Muscle of leg (tissue), 11 donors: ENCODE results near the gene ITM2C. TPM values are rescaled to one million over a fixed set of nuclear protein-coding genes. Genes with fewer than 3 reads are reported as not detected.

ENCODE experiments used
- DNase-seq: peaks from one replicate; pipeline ENCODE4 v3.0.0; 2013
- H3K27ac ChIP-seq: one replicate; pipeline ENCODE4 v1.5.1; 2013; ENCODE audit warnings: mild to moderate bottlenecking, low read length, control low read depth
- H3K27me3 ChIP-seq: one replicate; pipeline ENCODE4 v1.6.1; 2013; ENCODE audit warnings: low read length; ENCODE audit not compliant: control insufficient read depth, insufficient read depth
- H3K36me3 ChIP-seq: one replicate; pipeline ENCODE4 v1.6.1; 2013; ENCODE audit warnings: low read length; ENCODE audit not compliant: control insufficient read depth, insufficient read depth
- H3K4me1 ChIP-seq: one replicate; pipeline ENCODE4 v1.6.1; 2013; ENCODE audit warnings: low read length; ENCODE audit not compliant: control insufficient read depth, insufficient read depth
- H3K4me3 ChIP-seq: one replicate; pipeline ENCODE4 v1.5.1; 2013; ENCODE audit warnings: low read length, control low read depth
- H3K9me3 ChIP-seq: replicated peaks from 2 replicates; pipeline ENCODE4 v1.6.1; 2013; ENCODE audit warnings: low read depth, low read length; ENCODE audit not compliant: control insufficient read depth
- WGBS: methylation state at CpG from one replicate; pipeline ENCODE4 v1.1.5; 2013; ENCODE audit warnings: missing lambda C conversion rate; ENCODE audit not compliant: insufficient coverage; 5-methylcytosine and 5-hydroxymethylcytosine counted together
- polyA plus RNA-seq, 8 donors: library from polyadenylated mRNA; unstranded; fragments of 120-200 nt; gene quantifications; one replicate each; pipeline versions ENCODE4 v1.2.1 to v1.2.3, GENCODE V29; 2013; ENCODE audit warnings: inconsistent platforms in 1 of 8, low replicate concordance in 1 of 8; ENCODE audit not compliant: insufficient read length in 8 of 8, insufficient read depth in 1 of 8
- total RNA-seq: library from RNA; stranded (reverse); fragments of 120-200 nt; gene quantifications from one replicate; pipeline ENCODE4 v1.2.4, GENCODE V29; 2013

Gene ITM2C
- total and polyA plus RNA-seq, 9 donors = 101 to 327 (median 217) TPM

DNA sequence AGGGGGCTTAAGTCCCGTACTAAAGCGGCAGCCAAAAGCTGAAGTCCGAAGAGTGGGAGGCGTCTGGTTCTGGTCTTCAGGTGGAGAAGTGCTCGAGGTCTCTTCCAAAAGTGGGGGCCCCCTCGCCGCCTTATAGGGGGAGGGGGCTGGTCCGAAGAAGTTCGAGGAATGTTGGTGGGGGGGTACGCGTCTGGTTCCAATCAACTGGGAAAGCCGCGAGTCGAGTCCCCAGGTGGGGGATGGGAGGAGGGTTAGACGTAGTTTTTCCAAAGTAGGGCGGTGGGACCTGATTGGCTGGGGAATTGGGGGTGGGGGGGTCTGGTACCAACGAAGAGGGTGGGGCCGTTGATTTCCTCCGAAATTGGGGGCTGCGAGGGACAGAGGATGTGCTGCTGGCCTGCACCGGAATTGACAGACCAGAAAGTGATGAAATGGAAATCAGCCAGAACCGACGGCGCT lies 594 bp downstream of the ITM2C start:
- Histone ChIP-seq H3K27me3 (peaks cover 20% of the 10 kb centered on the region), H3K4me1 (peaks cover 54% of the 10 kb centered on the region), H3K36me3 (no peaks in the 10 kb centered on the region), H3K9me3 (no peaks in the 10 kb centered on the region), H3K4me3 (peak overlapping the region; percentile 76), H3K27ac (peak overlapping the region; percentile 54)
- WGBS = 0% methylated on average over 24 of the region's 24 CpGs
- DNase-seq = peak; percentile 73

DNA sequence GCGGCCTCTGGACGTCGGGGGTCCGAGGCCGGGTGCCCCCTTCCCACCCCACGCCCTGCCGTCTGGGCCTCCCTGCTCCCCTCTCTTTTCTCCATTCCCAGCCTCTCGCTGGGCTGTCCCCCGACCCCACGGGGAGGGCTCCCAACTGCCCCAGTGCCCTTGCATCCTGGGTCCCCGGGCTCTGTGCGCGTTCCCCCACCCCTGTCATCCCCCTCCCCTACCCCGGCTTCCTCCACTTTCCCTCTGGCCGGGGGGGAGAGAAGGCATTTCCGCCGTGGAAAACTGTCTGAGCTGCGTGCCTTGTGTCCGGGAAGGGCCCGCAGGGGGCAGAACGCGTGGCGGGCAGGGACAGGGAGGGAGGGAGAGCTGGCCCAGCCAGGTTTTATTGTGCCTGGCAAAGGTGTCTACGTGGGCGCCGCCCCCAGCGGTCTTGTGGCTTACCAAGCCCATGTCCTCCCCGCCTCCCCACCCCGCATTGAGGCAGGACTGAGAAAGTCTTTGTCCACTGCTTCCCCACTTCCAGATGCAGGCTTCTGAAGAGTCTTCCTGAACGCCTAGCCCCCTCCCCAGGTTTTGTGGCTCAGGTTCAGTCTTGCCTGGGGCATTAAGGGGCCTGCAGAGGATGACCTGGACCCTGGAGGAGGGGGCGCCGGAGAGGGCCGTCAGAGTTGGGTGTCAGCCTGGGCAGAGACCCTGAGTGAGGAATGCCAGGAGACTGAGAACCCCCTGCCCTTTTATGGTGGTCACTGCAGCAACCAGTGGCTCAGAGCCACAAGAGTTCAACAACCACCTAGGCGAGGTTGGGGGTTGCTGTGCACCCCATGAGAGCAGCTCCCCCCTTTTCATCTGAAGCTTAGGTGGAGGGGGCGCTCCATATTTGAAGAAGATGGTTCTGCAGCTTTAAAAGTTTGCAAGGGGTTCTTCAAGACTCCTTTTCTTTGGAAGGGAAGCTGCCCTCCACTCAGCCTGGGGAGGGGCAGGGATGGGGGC lies 1.3 kb downstream of the ITM2C start:
- 8% methylated on average over 23 of the region's 35 CpGs for WGBS
- no peaks in the 10 kb centered on the region for H3K9me3 ChIP-seq
- DNase-seq = peak; percentile 71
- H3K36me3 ChIP-seq = no peaks in the 10 kb centered on the region
- peak overlapping the region; percentile 54 for H3K27ac ChIP-seq
- H3K4me1 ChIP-seq = peaks cover 61% of the 10 kb centered on the region
- peak overlapping the region; percentile 76 for H3K4me3 ChIP-seq
- H3K27me3 ChIP-seq = peaks cover 20% of the 10 kb centered on the region

GRCh38 chr2:230866756-230867523 lies 2.2 kb downstream of the ITM2C start:
- H3K36me3 ChIP-seq = no peaks in the 10 kb centered on the region
- H3K27ac ChIP-seq = peak overlapping the region; percentile 54
- H3K4me3 ChIP-seq = no peak overlapping the region
- peaks cover 19% of the 10 kb centered on the region for H3K27me3 ChIP-seq
- DNase-seq = peak; percentile 69
- H3K4me1 ChIP-seq = peaks cover 70% of the 10 kb centered on the region
- no peaks in the 10 kb centered on the region for H3K9me3 ChIP-seq
- 29% methylated on average over 9 of the region's 13 CpGs for WGBS

- Histone ChIP-seq H3K9me3 (no peaks in the 10 kb centered on the region), H3K27ac (peak overlapping the region; percentile 90), H3K36me3 (peaks cover 8% of the 10 kb centered on the region), H3K27me3 (peaks cover 9% of the 10 kb centered on the region), H3K4me3 (no peak overlapping the region), H3K4me1 (peaks cover 82% of the 10 kb centered on the region)
- no peak for DNase-seq
- WGBS = 13% methylated on average over 7 of the region's 15 CpGs
Observed at GRCh38 chr2:230868161-230868946, 3.6 kb downstream of the ITM2C start.

DNA sequence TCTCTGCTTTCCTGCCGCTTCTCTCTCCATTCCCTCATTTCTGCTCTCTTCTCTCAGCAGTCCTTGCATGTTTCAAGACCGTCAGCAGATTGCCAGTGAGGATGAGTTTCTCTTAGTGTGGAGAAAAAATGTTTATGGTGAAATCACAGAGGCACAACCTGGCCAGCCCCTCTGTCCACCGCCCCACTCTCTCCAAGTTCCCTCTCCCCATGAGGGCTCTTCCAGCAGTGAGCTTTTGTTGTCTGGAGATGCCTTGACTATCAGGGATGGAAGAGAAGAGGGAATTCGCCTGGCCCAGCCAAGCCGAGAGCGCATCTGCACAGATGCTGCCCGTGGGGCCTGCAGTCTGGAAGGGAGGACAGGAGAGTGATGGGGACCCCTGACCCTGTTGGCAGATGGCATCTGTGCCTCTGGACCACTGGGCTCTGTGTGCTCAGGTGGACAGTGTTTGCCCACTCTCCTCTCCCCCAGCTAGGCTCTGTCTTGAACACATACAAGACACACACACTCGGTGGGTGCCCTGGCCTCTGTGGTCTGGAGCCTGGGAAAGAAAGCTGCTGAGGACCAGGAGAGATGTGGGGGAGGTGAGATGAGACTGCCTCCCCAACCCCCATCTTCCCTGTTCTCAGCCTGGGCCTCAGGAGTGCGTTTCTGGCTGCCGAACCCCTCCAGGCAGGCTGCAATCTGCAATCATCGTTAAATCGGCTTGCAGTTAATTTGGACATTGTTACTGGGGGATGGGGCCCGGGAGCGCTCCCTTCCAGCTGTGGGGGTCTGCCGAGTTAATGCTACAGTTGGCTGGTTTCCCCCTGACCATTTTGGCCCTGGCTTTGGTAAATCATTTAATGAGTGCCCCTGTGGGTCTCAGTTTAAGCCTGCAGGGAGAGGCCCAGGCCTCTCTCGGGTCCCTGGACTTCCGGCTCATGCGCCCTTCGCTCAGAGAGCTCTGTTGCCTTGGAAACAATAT lies 4.5 kb downstream of the ITM2C start:
- peak; percentile 76 for DNase-seq
- H3K9me3 ChIP-seq = no peaks in the 10 kb centered on the region
- H3K4me1 ChIP-seq = peaks cover 84% of the 10 kb centered on the region
- H3K4me3 ChIP-seq = no peak overlapping the region
- WGBS = 19% methylated on average over 9 of the region's 19 CpGs
- peaks cover 1% of the 10 kb centered on the region for H3K27me3 ChIP-seq
- H3K27ac ChIP-seq = peak overlapping the region; percentile 90
- peaks cover 12% of the 10 kb centered on the region for H3K36me3 ChIP-seq

GRCh38 chr2:230869914-230870543 lies 5.3 kb downstream of the ITM2C start:
- Histone ChIP-seq H3K4me3 (no peak overlapping the region), H3K36me3 (peaks cover 19% of the 10 kb centered on the region), H3K27ac (peak overlapping the region; percentile 90), H3K27me3 (no peaks in the 10 kb centered on the region), H3K4me1 (peaks cover 82% of the 10 kb centered on the region), H3K9me3 (no peaks in the 10 kb centered on the region)
- DNase-seq = peak; percentile 56
- 22% methylated on average over 10 of the region's 11 CpGs for WGBS

GRCh38 chr2:230870544-230871360 lies 6.0 kb downstream of the ITM2C start:
- Histone ChIP-seq H3K4me3 (no peak overlapping the region), H3K9me3 (no peaks in the 10 kb centered on the region), H3K27ac (peak overlapping the region; percentile 90), H3K27me3 (no peaks in the 10 kb centered on the region), H3K4me1 (peaks cover 76% of the 10 kb centered on the region), H3K36me3 (peaks cover 26% of the 10 kb centered on the region)
- WGBS = 32% methylated on average over 12 of the region's 18 CpGs
- peak; percentile 83 for DNase-seq

- H3K27ac ChIP-seq = peak overlapping the region; percentile 90
Observed at GRCh38 chr2:230871361-230872150, 6.8 kb downstream of the ITM2C start.

More at GRCh38 chr2:230871361-230872150, 6.8 kb downstream of the ITM2C start:
- 61% methylated on average over 7 of the region's 17 CpGs for WGBS
- H3K36me3 ChIP-seq = peaks cover 31% of the 10 kb centered on the region
- no peaks in the 10 kb centered on the region for H3K27me3 ChIP-seq
- H3K4me1 ChIP-seq = peaks cover 69% of the 10 kb centered on the region
- H3K9me3 ChIP-seq = no peaks in the 10 kb centered on the region
- H3K4me3 ChIP-seq = no peak overlapping the region
- DNase-seq = no peak
